A549 (cell line): ENCODE data around the gene GLRA1.

Experiments used
- CEBPB ChIP-seq, 2 experiments: fragments of >200 bp in 1 of 2; sonication (Bioruptor Twin) in 1 of 2; formaldehyde crosslinking in 1 of 2; IDR thresholded peaks; 2 replicates each; pipeline ENCODE4 v1.6.1; 2012 to 2016
- CHD2 ChIP-seq: fragments of 150-350 bp; IDR thresholded peaks from 2 replicates; pipeline ENCODE4 v1.6.1; 2014; ENCODE audit warnings: low read length; ENCODE audit not compliant: partially characterized antibody
- CTCF ChIP-seq: fragments of >200 bp; sonication (Bioruptor Twin); formaldehyde crosslinking; IDR thresholded peaks from 3 replicates; pipeline ENCODE4 v1.5.1; 2016
- EP300 ChIP-seq, 2 experiments: fragments of >200 bp; sonication (Bioruptor Twin); formaldehyde crosslinking; IDR thresholded peaks; 2 replicates in 1 of 2; 3 replicates in 1 of 2; pipeline ENCODE4 v1.6.1; 2016 to 2017
- PHF8 ChIP-seq: fragments of 200-600 bp; sonication (generic); IDR thresholded peaks from 2 replicates; pipeline ENCODE4 v1.6.1; 2016; ENCODE audit warnings: low read depth, mild to moderate bottlenecking, antibody characterized with exemption, moderate library complexity, borderline replicate concordance
- POLR2A ChIP-seq: IDR thresholded peaks from 2 replicates; pipeline ENCODE4 v1.6.1; 2012; ENCODE audit warnings: mild to moderate bottlenecking, low read length
- RAD21 ChIP-seq, 2 experiments: fragments of >200 bp in 1 of 2; sonication (Bioruptor Twin) in 1 of 2; formaldehyde crosslinking in 1 of 2; IDR thresholded peaks in 1 of 2; conservative IDR thresholded peaks in 1 of 2; 2 replicates in 1 of 2; 3 replicates in 1 of 2; pipeline ENCODE4 v1.6.1; 2012 to 2018; ENCODE audit warnings: inconsistent platforms in 1 of 2
- RNF2 ChIP-seq: fragments of 200-600 bp; sonication (generic); IDR thresholded peaks from 2 replicates; pipeline ENCODE4 v1.6.1; 2016; ENCODE audit warnings: low read depth, mild to moderate bottlenecking, antibody characterized with exemption, moderate library complexity, borderline replicate concordance
- SMC3 ChIP-seq: fragments of >200 bp; sonication (Bioruptor Twin); formaldehyde crosslinking; IDR thresholded peaks from 3 replicates; pipeline ENCODE4 v1.6.1; 2018; ENCODE audit warnings: inconsistent platforms
- TFCP2L1 ChIP-seq: fragments of 250-450 bp; sonication (Bioruptor Pico); IDR thresholded peaks from 2 replicates; pipeline ENCODE4 v1.5.0; 2021; ENCODE audit warnings: mild to moderate bottlenecking

GRCh38 chr5:151917904-151918303 lies 6.7 kb downstream of the GLRA1 start:
- no peak for TF ChIP-seq POLR2A
- no peak for TF ChIP-seq CHD2
- no peak for TF ChIP-seq CTCF
- TF ChIP-seq PHF8, result no peak
- no peak for TF ChIP-seq CEBPB (IDR thresholded peaks at IDR 0.05)
- TF ChIP-seq RNF2, result no peak
- TF ChIP-seq TFCP2L1 (CRISPR knock-in tag), result no peak
- TF ChIP-seq RAD21 (conservative IDR thresholded peaks at IDR 0.05 in 1 of 2, IDR thresholded peaks at IDR 0.05 in 1 of 2), result no peak
- TF ChIP-seq SMC3, result no peak
- no peak for TF ChIP-seq EP300 (IDR thresholded peaks at IDR 0.05)
